ENCODE data around the gene STUM.
"Not testable (repeated sequence)": the region's sequence is repeated elsewhere in the genome, so short reads cannot be mapped to it uniquely, and the experiment has no call there.

STUM gene

DNA sequence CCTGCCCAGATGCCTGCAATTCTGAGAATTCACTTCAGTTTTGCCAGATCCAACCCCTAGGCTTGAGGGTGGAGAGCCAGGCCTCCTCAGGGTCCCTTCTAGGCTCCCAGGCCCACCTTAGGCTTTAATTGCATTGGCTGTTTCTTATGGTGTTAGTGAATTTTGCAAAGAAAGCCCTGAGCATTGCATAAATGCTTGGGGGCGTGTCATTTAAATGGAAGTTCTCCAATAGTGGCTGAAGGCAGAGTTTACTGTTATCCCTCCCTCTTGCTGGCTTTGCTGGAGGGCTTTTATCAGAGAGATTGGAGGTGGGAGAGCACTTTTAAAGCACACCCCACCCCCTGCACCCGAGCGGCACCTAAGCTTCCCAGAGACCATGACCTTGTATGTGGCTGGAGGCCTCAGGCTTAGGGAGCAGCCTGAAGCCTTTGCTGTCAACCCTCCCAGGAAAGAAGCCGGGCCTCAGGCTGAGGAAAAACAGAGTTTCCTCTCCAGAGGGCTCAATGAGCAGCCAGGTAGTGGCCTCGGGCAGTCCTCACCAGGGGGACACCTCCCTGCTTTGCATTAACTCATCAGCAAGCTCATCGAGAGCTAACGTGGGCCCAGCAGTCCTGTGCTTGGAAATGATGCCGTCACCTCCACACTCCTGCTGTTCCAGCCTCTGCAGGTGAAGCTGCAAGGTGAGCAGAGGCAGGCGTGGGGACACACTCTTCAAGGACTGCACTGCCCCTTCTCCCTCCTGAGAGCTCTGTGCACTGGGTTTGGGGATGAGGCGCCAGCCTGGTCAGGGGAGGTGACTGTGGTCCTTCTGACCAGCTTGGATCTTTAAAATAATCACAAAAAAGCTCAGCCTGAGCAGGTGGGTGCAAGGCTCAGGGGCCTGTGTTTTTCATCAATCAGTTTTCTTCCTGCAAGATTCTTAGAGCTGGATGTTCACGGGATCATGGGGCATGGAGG, 58.0 kb downstream of the STUM start:
- DNase-seq = no peak

DNA sequence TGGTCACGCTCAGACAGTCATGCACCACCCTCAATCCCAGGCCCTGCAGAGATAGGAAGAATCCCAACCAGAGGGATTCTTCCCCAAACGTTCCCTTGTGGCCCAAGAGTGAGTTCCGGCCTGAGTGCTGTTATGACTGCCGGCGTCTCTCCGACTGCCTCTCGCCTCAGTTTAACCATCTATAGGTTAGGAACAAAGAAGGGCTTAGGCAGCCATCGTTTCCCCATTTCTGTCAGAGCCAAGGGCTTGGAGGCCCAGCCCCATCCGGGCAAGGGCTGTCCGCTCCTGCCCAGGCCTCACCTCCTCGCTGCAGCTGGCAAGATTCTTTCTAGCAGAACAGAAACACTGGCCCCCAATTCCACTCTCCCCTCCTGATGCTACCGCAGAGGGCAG, 58.7 kb downstream of the STUM start:
- DNase-seq = no peak

- DNase-seq = no peak
These were observed 59.3 kb downstream of the STUM start for GRCh38 chr1:226607821-226608220.

- peak in 1 of 2 experiments; percentile 35 for DNase-seq
These were observed 60.3 kb downstream of the STUM start for GRCh38 chr1:226608699-226609505.

GRCh38 chr1:226609836-226610455, 61.4 kb downstream of the STUM start:
- no peak for DNase-seq

DNA sequence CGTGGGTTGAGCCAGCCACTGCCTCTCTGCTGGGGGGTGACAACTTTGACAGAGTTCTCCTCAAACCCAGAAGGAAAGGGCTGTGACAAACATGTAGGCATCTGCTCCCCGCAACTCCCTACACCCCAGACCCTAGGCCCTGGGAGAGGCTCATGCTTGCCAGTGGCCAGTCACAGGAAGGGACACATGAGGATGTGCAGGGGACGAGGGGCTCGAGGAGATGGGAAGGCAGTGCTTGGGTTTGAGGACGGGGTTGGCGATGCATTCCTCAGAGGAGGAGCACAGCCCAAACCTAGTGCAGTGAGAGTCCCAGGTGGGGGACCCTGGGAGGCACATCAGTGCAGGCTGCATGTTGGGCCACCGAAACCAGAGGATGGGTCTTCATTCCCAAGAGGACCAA, 62.1 kb downstream of the STUM start:
- DNase-seq = no peak

DNA sequence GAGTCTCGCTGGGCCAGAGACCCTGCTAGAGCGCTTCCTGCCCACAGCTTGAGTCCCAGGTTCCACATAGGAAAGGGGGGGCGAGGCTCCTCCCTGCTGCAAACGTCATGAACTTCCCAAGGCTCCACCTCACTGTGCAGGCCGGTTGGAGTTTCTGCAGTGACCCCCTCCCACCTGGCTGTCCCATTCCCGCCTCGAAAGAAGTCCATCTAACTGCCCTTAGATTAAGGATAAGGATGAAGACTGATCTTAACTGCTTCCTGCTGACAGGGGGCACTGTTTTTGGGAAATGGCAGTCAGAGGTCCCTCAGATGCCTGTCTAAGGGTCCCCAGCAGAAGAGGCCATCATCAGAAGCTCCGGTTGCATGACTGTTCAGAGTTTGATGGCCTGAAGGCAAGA, 62.7 kb downstream of the STUM start:
- no peak for DNase-seq

DNA sequence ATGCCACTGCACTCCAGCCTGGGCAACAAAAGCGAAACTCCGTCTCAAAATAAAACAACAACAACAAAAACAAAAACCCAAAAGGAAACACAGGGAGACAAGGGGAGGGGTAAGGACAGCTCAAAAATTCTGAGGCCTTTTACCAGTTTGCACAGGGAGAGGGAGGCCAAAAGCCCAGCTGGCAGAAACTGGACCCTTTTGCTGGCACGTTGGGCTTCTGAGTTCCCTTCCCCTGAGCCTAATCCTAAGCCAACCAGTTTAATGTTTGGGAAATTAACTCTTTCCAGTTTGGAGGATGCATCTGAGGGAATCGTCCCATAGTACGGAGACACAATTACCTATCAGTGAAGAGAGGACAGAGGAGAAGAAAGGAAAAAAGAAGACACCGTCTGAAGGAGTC, 63.4 kb downstream of the STUM start:
- not testable (repeated sequence) for DNase-seq

GRCh38 chr1:226615876-226616275, 67.3 kb downstream of the STUM start:
- no peak for DNase-seq

GRCh38 chr1:226616636-226617035, 68.1 kb downstream of the STUM start:
- DNase-seq = no peak

DNA sequence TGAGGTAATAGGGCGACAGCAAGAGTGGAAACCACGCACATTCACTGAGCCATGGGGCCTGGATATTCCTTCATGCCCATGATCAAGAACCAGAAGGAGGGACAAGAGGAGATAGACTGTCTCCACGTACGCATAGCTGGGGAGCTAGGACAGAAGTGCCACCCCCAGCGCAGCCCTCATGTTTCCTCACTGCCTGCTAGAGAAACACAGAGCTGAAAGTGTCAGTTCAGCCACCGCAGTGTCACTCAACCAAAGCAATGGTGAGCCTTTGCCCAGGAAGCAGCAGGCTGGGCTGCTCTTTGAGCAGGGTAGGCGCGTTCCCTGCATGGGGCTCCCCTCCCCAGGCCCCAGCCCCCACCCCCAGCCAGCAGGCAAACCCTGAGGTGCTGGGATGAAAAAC, 68.5 kb downstream of the STUM start:
- DNase-seq = no peak

DNA sequence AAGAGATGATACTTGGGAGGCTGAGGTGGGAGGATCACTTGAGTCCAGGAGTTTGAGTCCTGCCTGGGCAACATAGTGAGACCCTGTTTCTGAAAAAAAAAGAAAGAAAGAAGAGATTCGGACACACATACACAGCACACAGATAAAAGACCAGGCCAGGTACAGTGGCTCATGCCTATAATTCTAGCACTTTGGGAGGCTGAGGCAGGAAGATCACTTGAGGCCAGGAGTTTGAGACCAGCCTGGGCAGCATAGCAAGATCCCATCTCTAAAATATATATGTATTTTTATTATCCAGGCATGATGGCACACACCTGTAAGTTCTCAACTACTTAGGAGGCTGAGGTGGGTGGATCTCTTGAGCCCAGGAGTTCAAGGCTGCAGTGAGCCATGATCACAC, 69.2 kb downstream of the STUM start:
- DNase-seq = not testable (repeated sequence)

DNA sequence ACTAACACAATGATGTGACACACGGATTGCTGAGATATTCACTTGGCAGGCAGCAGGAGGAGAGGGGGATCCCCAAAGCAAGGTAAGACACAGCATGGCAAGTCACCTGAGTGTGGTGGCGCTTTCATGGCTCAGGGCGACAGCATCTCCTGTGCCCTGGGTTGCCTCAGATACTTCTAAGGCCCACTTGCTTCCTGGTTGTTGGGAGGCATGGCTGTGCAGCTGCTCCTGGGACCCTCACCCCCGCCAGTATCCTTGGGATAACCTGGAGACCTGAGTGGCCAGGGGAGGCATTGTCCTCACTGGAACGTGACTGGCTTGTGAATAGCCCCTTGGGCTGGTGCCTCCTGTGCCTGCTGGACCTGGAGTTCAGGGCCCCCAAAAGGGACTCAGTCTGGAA, 69.8 kb downstream of the STUM start:
- no peak for DNase-seq

DNA sequence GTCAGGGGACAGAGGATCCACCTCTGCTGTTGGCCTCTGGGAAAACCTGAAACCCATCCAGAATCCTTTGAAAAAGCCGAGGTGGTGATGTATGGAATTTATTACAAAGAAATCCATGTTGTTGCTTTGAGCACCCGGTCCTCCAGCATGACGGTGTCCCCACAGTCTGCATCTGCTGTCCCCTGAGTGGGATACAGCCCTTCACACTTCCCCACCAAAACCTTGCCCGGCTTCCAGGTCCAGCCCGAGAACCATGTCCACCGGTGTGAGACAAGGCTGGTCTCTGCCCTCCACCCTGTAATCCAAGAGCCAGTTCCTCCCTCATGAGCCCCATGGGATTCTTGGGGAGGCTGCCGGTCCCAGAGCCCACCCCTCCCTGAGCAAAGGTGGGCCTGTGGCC, 70.5 kb downstream of the STUM start:
- DNase-seq = no peak

DNA sequence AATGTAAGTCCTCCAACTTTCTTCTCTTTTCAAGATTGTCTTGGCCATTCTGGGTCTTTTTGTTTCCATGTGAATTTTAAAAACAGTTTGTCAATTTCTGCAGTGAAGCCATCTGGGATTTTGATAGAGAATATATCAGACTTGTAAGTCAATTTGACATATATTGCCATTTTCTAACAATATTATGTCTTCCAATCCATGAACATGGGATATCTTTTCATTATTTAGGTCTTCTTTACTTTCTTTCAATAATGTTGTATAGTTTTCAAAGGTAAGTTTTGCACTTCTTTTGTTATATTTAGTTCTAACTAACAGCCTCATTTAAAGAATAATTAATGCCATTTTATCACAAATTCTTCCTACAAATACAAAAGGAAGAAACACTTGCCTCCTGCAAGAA, 73.4 kb downstream of the STUM start:
- DNase-seq = no peak

- DNase-seq = no peak
These were observed 76.0 kb downstream of the STUM start for GRCh38 chr1:226624526-226624925.

DNA sequence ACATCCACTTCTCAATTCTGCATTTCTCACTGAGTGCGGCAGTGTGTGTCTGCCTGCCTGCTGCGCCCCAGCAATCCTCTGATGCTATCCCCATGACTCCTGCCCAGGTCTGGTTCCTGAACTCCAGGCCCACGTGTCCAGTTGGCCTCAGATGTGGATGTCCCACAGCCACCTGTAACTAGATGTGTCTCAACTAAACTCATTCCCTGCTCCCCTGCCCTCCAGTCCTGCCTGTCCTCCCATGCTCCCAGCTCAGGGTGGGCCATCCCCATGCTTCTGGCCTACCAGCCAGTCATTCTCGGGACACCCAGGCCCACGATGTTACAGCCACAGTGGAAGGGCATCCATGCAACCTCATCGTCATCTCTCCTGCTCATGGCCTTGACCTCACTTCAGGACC, 76.8 kb downstream of the STUM start:
- DNase-seq = no peak

DNA sequence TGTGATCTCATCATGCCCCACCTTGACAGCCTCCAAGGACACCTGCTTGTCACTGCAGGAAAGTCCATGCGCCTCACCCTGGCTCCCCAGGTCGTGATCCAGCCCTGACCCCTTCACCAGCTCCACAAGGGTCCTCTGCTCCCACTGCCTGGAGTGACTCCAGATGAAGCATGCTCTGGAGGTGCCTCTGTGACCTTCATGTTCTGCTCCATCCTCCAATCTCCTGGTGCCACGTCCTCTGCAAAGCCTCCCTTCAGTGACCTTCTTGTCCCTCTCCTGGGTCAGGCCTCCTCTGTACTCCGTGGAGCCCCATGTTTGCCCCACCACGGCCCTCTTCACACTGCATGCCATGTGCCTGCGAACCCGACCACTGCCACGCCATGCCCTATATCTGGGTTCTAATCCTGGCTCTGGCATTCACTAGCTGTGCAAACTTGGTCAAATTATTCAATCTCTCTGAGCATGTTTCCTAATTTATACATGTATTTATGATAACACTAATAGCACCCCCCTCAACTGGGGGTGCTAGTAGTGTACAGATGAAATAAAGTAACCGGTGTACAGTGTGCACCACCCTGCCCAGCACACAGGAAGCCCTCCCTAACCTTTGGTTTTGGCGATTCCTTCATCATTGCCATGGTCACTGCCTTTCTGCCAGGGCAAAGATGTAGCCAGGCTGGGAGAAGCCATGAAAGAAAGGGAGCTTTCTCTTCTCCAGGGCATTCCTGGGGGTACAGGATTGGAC, 77.4 kb downstream of the STUM start:
- no peak for DNase-seq

- DNase-seq = no peak
These were observed 78.0 kb downstream of the STUM start for GRCh38 chr1:226626577-226626956.

GRCh38 chr1:226627050-226627755, 78.6 kb downstream of the STUM start:
- DNase-seq = no peak

DNA sequence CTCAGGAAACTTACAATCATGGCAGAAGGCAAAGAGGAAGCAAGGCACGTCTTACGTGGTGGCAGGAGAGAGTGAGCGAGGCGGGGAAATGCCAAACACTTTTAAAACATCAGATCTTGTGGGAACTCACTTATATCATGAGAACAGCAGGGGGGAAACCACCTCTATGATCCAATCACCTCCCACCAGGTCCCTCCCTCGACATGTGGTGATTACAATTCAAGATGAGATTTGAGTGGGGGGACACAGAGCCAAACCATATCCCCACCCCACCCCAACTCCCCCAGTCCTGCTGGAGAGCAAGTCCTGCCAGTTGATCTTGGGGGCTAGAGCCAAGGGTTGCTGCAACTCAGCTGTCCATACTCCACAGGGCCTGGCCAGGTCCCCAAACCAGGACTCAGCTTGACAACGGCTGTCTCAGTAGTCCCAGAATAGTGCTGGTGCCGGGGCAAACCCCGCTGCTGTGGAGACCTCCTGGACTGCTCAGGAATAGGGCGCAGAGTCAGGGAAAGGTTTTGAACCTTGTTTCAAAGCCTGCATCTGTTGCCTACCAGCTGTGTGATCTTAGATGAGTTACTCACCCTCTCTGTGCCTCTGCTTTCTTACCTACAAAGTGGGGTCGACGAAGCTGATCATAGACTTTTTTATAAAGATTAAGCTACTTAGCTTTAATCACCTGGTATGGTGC, 79.5 kb downstream of the STUM start:
- no peak for DNase-seq

All from NCI-H187 (cell line).